NCI-H2196 treated with DMSO at 0.1 percent for 48 hours (cell line): ENCODE results near the gene NOP53.
"Not testable (repeated sequence)": the region's sequence is repeated elsewhere in the genome, so short reads cannot be mapped to it uniquely, and the experiment has no call there.

ENCODE experiments used
- DNase-seq: peaks from one replicate; lab custom pipeline; 2025; ENCODE audit not compliant: unreplicated experiment; lab: John Stamatoyannopoulos, UW

Gene NOP53

DNA sequence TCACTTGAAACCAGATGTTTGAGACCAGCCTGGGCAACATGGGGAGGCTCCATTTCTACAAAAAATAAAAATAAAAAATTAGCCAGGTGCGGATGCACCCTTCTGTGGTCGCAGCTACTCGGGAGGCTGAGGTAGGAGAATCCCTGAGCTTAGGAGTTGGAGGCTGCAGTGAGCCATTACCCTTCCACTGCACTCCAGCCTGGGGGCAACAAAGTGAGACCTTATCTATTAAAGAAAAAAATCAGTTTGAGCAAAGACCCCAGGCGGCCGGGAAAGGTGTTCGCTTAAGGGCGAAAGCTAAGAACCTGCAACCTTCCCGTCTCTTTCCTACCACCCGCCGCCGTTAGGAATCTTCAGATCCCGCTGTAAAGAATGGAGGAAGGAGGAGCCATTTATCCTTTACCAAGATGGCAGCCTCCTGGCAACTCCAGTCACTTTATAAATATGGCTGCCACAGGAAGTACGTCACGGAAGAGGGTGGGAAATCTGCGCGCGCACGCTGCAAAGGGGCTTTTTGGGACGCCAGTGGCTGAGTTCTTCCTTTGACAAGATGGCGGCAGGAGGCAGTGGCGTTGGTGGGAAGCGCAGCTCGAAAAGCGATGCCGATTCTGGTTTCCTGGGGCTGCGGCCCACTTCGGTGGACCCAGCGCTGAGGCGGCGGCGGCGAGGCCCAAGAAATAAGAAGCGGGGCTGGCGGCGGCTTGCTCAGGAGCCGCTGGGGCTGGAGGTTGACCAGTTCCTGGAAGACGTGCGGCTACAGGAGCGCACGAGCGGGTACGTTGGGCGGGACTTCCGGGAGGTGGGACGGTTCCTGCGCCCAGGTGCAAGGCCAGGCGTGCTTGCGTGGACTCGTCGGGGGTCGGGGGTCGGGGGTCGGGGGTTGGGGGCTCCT, at the start of gene NOP53:
TSS of gene NOP53 (plus strand) at position 537 of the 892 bp plus-strand sequence. CDS start at position 551, 14 bp downstream.
- DNase-seq: peak; percentile 80

DNA sequence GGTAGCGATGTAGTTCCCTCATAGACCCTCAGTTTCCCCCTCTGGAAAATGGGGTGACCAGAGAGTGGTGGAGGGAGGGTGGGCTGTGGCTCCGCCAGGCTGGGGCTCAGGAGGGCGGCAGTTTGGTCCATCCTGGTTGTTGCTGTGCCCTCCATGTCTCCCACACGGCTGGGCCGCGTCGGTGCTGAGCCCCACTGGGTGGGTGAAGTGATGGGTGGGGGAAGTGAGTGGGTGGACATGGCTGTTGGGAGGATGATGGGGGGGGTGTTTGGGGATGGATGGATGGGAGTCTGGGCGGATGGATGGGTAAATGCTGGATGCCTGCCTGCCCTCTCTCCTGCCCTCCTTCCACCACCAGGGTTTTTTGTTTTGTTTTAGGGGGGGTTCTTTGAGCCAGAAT, 48.7 kb upstream of the NOP53 start:
- no peak for DNase-seq

DNA sequence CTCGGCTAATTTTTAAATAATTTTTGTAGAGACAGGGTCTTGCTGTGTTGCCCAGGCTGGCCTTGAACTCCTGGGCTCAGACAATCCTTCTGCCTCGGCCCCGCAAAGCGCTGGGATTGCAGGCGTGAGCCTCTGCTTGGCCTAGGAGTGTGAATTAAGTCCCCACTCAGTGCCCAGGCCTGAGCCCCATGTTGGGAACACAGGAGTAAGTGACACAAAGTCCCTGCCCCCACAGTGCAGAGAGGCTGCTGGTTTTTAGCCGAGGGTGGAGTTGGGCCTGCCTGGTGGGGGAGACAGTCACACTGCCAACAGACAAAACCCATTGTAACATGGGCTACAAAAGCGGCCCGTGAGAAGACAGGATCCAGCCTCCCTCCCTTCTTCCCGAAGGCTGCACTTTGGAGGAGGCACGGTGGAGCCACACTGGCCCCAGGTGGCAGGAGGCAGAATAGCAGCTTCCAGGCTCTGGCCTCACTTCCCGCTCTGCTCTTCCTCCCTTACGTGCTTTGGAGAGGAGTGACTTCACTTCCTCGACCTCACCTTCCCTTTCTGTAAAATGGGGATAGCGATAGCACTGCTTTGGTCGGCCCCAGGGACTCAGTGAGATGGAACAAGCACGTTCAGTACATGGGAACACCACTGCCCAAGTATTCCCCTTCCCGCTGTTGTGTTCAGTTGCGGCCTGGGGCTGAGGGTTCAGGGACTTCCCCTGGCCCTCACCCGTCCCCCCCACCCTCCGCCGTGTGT, 47.3 kb upstream of the NOP53 start:
- DNase-seq: peak; percentile 78

DNA sequence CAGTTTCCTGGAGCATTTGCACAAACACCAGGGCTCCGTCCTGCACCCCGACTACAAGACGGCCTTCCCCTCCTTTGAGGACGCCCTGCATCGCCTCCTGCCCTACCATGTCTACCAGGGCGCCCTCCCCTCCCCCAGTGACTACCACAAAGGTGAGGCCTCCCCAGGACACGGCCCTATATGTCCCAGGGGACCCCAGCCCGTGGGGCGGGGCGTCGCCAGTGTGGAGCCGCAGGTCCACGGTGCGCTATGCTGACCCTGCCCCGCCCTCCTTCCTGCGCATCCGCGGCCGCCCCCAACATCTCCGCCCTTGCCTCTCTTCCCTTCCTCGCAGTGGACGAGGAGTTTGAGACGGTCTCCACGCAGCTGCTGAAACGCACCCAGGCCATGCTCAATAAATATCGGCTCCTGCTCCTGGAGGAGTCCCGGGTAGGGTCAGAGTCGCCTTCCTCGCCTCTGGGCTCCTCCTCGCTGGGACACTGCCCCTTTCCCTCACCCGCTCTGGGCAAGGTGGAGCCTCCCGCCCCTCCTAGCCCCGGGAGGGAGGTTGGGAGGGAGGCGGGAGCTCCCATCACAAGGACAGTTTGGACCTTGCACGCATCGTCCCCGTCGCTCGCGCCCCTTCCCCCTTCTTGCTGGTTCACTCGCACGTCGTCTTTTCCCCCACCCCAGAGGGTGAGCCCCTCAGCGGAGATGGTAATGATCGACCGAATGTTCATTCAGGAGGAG, 46.6 kb upstream of the NOP53 start:
- no peak for DNase-seq

DNA sequence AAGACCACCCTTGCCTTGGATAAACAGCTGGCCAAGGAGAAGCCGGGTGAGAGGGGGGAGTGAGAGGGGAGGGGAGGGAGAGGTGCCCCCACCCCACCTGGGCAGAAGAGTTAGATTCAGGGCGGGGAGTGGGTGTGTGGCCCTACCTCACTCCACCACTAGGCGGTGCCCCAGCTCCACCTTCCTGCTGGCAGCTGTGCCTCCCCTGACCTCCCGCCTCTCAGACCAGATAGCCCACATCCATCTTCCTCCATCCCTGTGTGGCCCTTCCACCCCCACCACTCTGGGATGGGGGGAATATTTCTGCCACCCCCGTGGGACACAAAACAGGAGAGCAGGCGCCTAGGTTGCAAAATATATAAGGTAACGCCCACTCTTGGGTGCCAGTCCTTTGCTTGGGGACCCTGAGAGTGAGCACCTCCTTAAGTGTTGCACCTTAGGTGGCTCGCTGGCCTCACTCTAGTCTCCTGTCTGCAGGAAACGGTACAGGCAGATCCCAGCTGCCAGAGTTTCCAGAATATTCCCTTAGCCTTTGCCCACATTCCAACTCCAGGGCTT, 45.9 kb upstream of the NOP53 start:
- DNase-seq: peak; percentile 29

DNA sequence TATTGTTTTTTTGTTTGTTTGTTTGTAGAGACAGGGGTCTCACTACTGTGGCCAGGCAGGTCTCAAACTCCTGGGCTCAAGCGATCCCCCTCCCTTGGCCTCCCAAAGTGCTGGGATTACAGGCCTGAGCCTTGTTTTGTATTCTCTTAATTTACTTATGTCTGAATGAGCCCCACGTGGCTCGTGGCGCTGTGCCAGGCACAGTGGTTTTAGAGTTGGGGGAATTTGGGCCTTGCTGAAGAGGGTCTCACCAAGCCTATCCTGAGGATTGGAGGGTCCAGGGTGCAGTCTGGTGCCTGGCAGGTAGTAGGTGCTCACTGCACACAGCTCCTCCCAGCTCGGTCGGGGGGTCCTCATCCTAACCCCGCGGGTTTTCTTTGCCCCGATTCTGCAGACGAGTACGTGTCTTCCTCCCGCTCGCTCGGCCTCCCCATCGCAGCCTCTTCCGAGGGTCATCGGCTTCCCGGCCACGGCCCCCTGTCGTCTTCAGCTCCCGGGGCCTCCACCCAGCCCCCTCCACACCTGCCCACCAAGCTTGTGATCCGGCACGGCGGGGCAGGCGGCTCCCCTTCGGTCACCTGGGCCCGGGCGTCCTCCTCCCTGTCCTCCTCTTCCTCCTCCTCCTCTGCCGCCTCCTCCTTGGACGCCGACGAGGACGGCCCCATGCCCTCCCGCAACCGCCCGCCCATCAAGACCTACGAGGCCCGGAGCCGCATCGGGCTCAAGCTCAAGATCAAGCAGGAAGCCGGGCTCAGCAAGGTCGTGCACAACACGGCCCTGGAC, 44.2 kb upstream of the NOP53 start:
- no peak for DNase-seq

DNA sequence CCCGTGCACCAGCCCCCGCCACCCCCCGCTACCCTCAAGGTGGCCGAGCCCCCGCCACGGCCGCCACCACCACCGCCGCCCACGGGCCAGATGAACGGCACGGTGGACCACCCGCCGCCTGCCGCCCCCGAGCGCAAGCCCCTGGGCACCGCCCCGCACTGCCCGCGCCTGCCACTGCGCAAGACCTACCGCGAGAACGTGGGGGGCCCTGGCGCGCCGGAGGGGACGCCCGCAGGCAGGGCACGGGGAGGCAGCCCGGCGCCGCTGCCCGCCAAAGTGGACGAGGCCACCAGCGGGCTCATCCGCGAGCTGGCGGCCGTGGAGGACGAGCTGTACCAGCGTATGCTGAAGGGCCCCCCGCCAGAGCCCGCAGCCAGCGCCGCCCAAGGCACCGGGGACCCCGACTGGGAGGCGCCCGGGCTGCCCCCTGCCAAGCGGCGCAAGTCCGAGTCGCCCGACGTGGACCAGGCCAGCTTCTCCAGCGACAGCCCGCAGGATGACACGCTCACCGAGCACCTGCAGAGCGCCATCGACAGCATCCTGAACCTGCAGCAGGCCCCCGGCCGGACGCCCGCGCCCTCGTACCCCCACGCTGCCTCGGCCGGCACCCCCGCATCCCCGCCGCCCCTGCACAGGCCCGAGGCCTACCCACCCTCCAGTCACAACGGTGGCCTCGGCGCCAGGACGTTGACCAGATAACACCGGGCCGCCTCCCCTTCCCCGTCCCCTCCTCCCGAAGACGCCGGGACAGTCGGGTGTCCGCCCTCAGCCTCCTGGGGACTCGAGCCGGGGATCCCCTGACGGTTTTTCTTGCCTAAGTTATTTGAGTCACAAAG, 43.4 kb upstream of the NOP53 start:
- DNase-seq: no peak

DNA sequence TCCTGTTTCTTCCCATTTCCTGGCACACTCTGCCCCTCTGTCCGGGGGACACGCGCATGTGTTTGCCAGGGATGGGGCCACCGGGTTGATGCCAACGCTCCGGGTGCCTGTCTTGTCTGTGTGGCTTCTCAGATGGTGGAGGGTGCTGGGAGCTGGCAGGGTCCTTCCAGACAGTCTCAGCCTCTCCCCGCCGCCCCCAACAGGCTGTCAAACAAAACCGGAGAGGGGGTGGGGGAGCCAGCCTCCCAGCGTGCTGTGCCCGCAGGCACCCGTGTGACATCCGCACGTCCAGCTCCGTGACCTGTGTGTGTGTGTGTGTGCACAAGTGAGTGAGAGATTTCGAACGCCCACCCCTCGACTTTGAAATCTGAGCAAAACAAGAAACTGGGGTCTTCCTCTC, 42.7 kb upstream of the NOP53 start:
- DNase-seq: no peak

DNA sequence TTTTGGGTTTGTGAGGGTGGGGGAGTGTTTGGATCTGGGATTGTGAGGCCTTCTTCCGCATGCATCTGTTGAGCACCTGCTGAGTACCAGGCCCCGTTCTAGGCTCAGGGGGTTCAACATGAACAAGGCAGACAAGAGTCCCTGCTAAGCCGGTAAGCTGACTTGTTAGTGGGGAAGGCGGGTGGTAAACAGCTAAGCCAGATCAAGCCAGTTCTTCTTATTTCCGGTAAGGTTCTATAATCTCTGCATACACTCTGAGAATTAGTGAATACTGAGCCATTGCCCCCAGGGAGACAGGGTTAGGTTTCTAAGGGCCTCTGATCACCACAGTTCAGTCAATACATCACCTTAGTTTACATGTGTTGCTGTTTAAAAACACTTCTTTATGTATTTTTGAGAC, 42.0 kb upstream of the NOP53 start:
- DNase-seq: no peak

DNA sequence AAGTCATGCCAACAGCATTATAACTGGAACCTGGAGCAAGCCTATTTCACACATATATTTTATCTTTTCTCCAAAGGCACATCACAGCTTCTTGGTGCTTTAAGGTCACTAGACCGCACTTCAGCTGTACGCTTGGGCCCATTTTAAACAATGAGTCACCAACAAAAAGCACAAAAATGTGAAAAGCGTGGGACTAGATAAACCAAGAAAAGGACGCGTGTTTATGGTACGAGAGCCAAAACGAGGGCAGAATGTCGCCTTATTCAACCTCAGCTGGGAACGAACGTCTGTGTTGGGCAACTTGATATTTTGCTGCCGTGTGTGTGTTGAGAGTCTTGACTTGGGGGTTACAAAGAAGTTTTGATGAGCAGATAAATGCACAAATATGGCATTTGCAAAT, 41.3 kb upstream of the NOP53 start:
- no peak for DNase-seq

DNA sequence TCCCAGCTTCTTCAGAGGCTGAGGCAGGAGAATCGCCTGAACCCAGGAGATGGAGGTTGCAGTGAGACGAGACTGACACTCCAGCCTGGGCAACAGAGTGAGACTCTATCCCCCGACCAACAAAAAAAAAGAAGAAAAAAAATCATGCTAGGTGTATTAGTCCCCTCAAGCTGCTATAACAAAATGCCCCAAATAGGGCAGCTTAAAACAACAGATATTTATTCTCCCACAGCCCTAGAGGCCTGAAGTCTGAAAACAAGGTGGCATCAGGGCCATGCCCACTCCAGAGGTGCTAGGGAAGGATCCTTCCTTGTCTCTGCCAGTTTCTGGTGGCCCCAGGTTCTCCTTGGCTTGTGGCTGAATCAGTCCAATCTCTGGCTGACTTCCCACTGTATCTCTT, 40.7 kb upstream of the NOP53 start:
- DNase-seq: no peak

DNA sequence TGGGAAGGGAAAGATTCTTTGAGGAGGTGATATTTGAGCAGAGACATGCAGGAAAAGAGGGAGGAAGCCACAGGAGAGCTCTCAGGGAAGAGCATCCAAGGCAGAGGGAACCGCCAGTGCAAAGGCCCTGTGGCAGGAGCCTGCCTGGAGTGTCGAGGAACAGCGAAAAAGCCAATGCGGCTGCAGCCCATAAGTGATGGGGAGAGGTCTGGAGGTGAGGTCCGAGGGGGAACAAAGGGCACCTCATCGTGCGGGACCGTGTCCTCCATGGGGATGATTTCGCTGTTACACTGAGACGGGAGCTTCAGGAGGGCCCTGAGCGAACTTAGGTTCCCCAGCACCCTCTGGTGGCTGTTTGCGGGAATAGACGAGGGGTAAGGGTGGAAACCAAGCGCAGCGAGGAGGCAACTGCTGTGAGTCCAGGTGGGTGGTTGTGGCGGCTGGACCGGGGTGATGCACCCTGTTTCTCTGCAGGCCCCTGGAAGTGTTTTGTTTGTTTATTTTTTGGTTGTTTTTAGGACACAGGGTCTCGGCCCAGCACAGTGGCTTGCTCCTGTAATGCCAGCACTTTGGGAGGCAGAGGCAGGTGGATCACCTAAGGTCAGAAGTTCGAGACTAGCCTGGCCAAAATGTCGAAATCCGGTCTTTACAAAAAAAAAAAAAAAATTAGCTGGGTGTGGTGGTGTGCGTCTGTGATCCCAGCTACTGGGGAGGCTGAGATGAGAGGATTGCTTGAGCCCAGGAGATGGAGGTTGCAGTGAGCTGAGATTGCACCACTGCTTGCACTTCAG, 38.0 kb upstream of the NOP53 start:
- DNase-seq: peak; percentile 48

DNA sequence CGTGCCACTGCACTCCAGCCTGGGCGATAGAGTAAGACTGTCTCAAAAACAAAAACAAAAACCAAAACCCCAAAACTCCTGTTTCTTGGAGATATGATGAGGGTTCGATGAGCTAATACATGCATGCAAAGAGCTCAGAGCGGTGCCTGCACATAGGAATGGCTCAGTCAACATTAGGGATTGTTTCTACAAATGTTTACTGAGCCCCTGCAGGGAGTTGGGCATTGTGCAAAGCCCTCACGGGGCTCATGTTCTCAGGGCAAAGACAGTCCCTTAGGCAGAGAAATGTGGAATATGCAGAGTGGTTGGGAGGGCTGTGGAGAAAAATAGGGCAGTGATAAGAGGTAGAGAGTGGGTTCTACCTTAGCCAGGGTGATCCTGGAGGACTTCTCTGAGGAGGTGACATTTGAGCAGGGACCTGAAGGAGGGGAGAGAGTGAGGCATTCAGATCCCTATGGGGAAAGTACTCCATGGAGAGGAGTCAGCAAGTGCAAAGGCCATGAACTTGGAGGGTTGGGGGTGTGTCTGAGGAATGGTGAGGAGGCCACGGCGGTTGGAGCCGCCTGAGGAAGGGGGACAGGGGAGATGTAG, 33.6 kb upstream of the NOP53 start:
- DNase-seq: no peak

DNA sequence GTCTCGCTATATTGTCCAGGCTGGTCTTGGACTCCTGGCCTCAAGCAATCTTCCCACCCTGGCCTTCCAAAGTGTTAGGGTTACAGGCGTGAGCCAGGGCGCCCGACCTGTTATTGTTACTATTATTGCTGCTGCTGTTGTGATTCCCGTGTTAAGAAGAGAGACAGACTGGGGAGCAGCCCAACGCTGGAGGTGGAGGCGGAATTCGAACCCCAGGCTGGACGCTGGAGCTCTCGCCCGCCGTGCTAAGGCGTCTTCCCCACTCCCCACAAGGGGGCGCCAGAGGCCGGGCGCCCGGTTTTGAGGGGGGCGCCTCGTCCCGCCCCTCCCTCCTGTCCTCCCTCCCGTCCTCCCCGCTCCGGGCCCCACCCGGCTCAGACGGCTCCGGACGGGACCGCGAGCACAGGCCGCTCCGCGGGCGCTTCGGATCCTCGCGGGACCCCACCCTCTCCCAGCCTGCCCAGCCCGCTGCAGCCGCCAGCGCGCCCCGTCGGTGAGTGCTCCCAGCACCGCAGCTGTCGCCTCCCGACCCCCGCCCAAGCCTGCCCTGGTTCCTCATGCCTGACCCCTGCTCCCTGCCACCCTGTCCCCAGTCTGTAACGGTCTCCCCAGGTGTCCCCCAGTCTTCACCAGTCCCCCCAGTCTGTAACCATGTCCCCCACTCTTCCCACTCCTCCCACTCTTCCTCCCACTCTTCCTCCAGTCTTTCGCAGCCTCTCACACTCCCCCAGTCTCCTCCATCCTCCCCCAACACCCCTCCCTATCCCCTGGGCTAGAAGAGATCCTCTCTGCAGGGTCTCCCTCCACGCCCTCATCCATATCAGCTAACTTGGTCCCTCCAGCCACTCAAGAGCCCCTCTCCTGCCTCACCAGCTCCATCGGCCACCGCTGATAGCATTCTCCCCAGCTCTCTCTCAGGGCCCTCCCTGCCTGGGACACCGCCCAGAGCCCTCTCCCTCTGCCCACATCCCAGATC, 32.0 kb upstream of the NOP53 start, which contains the start of gene EHD2:
TSS of gene EHD2 (plus strand) at position 377 of the 976 bp plus-strand sequence. CDS start 3,191 bp downstream, outside the sequence.
- no peak for DNase-seq

DNA sequence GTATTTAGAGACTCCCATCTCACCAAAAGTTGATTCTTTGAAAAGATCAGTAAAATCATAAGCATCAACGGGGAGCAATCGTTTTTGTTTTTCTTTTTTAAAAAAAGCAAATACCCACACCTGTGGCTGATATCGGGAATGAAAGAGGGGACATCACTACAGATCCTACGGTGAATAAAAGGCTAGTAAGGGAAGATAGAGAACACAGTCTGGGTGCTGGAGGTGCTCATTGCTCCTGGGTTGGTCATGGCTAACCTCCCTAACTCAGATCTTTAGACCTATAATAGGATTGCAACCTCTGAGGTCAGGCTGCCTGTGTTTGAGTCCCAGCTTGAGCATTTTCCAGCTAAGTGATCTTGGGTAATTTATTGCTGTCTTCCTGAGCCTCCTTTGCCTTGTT, 31.0 kb upstream of the NOP53 start:
- DNase-seq: no peak

DNA sequence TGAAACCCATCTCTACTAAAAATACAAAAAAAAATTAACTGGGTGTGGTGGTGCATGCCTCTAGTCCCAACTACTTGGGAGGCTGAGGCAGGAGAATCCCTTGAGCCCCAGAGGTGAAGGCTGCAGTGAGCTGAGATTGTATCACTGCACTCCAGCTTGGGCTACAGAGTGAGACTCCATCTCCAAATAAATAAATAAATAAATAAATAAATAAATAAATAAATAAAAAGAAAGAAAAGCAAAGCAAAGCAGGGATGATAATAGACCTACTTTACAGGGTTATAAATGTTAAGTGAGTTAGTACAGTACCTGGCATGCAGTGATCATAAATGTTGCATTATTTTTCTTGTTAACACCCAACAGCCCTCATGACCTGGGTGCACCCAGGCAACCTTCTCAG, 30.5 kb upstream of the NOP53 start:
- not testable (repeated sequence) for DNase-seq

DNA sequence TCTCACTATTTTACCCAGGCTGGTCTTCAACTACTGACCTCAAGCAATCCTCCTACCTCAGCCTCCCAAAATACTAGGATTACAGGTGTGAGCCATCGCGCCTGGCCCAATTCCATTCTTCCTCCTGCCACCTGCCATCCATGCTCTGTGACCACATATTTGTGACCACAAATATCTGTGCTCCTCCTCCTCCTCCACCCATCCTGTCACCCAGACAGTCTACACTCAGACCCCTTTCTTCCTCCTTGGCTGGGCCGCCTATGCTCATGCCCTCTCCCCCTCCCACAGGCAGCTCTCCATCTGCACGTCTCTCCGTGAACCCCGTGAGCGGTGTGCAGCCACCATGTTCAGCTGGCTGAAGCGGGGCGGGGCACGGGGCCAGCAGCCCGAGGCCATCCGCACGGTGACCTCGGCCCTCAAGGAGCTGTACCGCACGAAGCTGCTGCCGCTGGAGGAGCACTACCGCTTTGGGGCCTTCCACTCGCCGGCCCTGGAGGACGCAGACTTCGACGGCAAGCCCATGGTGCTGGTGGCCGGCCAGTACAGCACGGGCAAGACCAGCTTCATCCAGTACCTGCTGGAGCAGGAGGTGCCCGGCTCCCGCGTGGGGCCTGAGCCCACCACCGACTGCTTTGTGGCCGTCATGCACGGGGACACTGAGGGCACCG, 28.9 kb upstream of the NOP53 start:
- DNase-seq: no peak
